SK-N-SH (cell line): Measurements from ENCODE around the gene SEC31B. TPM values are rescaled to one million over a fixed set of nuclear protein-coding genes. Genes with fewer than 3 reads are reported as not detected.

Experiments used
- CTCF ChIA-PET: fragments of 300-600, 350-600 bp; formaldehyde crosslinking; extraction: SDS; loops from one replicate; lab custom pipeline; 2021; lab: Yijun Ruan, JAX
- POLR2A ChIA-PET: fragments of 350-600 bp; sonication (Branson Sonifier 250); formaldehyde crosslinking; extraction: SDS; loops from one replicate; lab custom pipeline; 2020; ENCODE audit warnings: antibody characterized with exemption, inconsistent platforms; lab: Yijun Ruan, JAX
- DNase-seq: peaks from one replicate; pipeline ENCODE4 v3.0.0; 2012
- H2AFZ ChIP-seq: fragments of 200-600 bp; sonication (generic); 2 replicates; pipeline ENCODE4 v1.8.1; 2016; ENCODE audit warnings: antibody characterized with exemption, mild to moderate bottlenecking, low read depth
- H3F3A ChIP-seq: fragments of 200-600 bp; sonication (generic); replicated peaks from 2 replicates; pipeline ENCODE3; 2016; ENCODE audit warnings: antibody characterized with exemption, mild to moderate bottlenecking; ENCODE audit not compliant: insufficient read depth
- H3K27ac ChIP-seq, 2 experiments: fragments of 200-500 bp in 1 of 2; fragments of 200-600 bp in 1 of 2; sonication (Bioruptor generic) in 1 of 2; sonication (generic), shearing (Covaris generic) in 1 of 2; 2 replicates each; pipeline versions ENCODE4 v1.5.1 to v1.6.1; 2014 to 2016; ENCODE audit warnings: low read depth in 2 of 2, inconsistent platforms in 1 of 2, low read length in 1 of 2, mild to moderate bottlenecking in 1 of 2, mixed read lengths in 1 of 2
- H3K27me3 ChIP-seq: fragments of 200-600 bp; sonication (generic), shearing (Covaris generic); 2 replicates; pipeline ENCODE4 v1.6.1; 2016; ENCODE audit warnings: mixed run types; ENCODE audit not compliant: insufficient read depth
- H3K36me3 ChIP-seq, 2 experiments: fragments of 200-500 bp in 1 of 2; fragments of 200-600 bp in 1 of 2; sonication (Bioruptor generic) in 1 of 2; sonication (generic) in 1 of 2; replicated peaks in 1 of 2; 2 replicates each; pipeline versions ENCODE3 to v1.5.1; 2014 to 2016; ENCODE audit warnings: low read length in 1 of 2, mild to moderate bottlenecking in 1 of 2; ENCODE audit not compliant: insufficient read depth in 2 of 2, control insufficient read depth in 1 of 2
- H3K4me1 ChIP-seq, 2 experiments: fragments of 200-500 bp in 1 of 2; fragments of 200-600 bp in 1 of 2; sonication (Bioruptor generic) in 1 of 2; sonication (generic), shearing (Covaris generic) in 1 of 2; 2 replicates each; pipeline versions ENCODE4 v1.5.1 to v1.6.1; 2014 to 2016; ENCODE audit warnings: low read depth in 1 of 2, low read length in 1 of 2, mixed run types in 1 of 2; ENCODE audit not compliant: insufficient read depth in 2 of 2, control insufficient read depth in 1 of 2
- H3K4me2 ChIP-seq: fragments of 200-600 bp; sonication (generic), shearing (Covaris generic); 2 replicates; pipeline ENCODE4 v1.6.1; 2017; ENCODE audit warnings: mixed run types
- H3K4me3 ChIP-seq, 2 experiments: fragments of 200-500 bp in 1 of 2; fragments of 200-600 bp in 1 of 2; sonication (Bioruptor generic) in 1 of 2; sonication (generic), shearing (Covaris generic) in 1 of 2; 2 replicates each; pipeline versions ENCODE4 v1.5.1 to v1.8.1; 2014 to 2016; ENCODE audit warnings: low read depth in 2 of 2, inconsistent platforms in 1 of 2, low read length in 1 of 2, mild to moderate bottlenecking in 1 of 2, mixed read lengths in 1 of 2, moderate library complexity in 1 of 2
- H3K79me2 ChIP-seq: fragments of 200-600 bp; sonication (generic); 2 replicates; pipeline ENCODE4 v1.8.1; 2017; ENCODE audit warnings: mild to moderate bottlenecking; ENCODE audit not compliant: insufficient read depth
- H3K9ac ChIP-seq: fragments of 200-600 bp; sonication (generic); 2 replicates; pipeline ENCODE4 v1.6.1; 2017; ENCODE audit warnings: mixed run types
- H3K9me2 ChIP-seq: fragments of 200-600 bp; sonication (generic); 2 replicates; pipeline ENCODE4 v1.6.1; 2017; ENCODE audit warnings: mixed run types
- H3K9me3 ChIP-seq: fragments of 200-600 bp; sonication (generic); 2 replicates; pipeline ENCODE4 v1.6.1; 2017; ENCODE audit warnings: mixed run types, mild to moderate bottlenecking, moderate library complexity
- H4K20me1 ChIP-seq: fragments of 200-600 bp; sonication (generic); 2 replicates; pipeline ENCODE4 v1.6.1; 2017; ENCODE audit warnings: mild to moderate bottlenecking, mixed run types; ENCODE audit not compliant: insufficient read depth
- ELF1 ChIP-seq: IDR thresholded peaks from 2 replicates; pipeline ENCODE4 v1.4.0; 2012
- EP300 ChIP-seq, 2 experiments: IDR thresholded peaks; 2 replicates each; pipeline versions ENCODE4 v1.4.0 to v1.6.1; 2012; ENCODE audit warnings: borderline replicate concordance in 1 of 2, low read depth in 1 of 2, low read length in 1 of 2
- FOSL2 ChIP-seq: IDR thresholded peaks from 2 replicates; pipeline ENCODE4 v1.4.0; 2012; ENCODE audit warnings: low read depth, mild to moderate bottlenecking, moderate library complexity, borderline replicate concordance
- GABPA ChIP-seq: IDR thresholded peaks from 2 replicates; pipeline ENCODE4 v1.4.0; 2012; ENCODE audit warnings: low read depth, mild to moderate bottlenecking
- GATA2 ChIP-seq: sonication (generic); formaldehyde crosslinking; IDR thresholded peaks from 2 replicates; pipeline ENCODE4 v1.5.0; 2020; ENCODE audit warnings: mild to moderate bottlenecking, missing genetic modification reagents
- MEF2A ChIP-seq: IDR thresholded peaks from 2 replicates; pipeline ENCODE4 v1.4.0; 2012; ENCODE audit warnings: low read depth, borderline replicate concordance
- NFIC ChIP-seq: IDR thresholded peaks from 2 replicates; pipeline ENCODE4 v1.4.0; 2012; ENCODE audit warnings: borderline replicate concordance
- POLR2AphosphoS5 ChIP-seq: IDR thresholded peaks from 2 replicates; pipeline ENCODE4 v1.6.1; 2012; ENCODE audit warnings: low read depth, low read length
- RCOR1 ChIP-seq: fragments of 150-350 bp; IDR thresholded peaks from 2 replicates; pipeline ENCODE4 v1.6.1; 2017; ENCODE audit warnings: antibody characterized with exemption, low read length
- SIN3A ChIP-seq: IDR thresholded peaks from 2 replicates; pipeline ENCODE4 v1.6.1; 2012; ENCODE audit warnings: low read depth, mild to moderate bottlenecking, low read length, moderate library complexity, borderline replicate concordance
- SMC3 ChIP-seq: IDR thresholded peaks from 2 replicates; pipeline ENCODE4 v1.6.1; 2012; ENCODE audit warnings: low read depth, low read length, improper control_type of control experiment
- TCF12 ChIP-seq: IDR thresholded peaks from 2 replicates; pipeline ENCODE4 v1.4.0; 2012
- USF1 ChIP-seq: IDR thresholded peaks from 2 replicates; pipeline ENCODE4 v1.4.0; 2012; ENCODE audit warnings: low read depth, borderline replicate concordance
- USF2 ChIP-seq: fragments of 150-350 bp; IDR thresholded peaks from 2 replicates; pipeline ENCODE4 v1.6.1; 2017; ENCODE audit warnings: antibody characterized with exemption, low read length, low read depth, borderline replicate concordance
- YY1 ChIP-seq: IDR thresholded peaks from 2 replicates; pipeline ENCODE4 v1.4.0; 2012; ENCODE audit warnings: low read depth, mild to moderate bottlenecking
- polyA plus RNA-seq, 3 experiments: library from polyadenylated mRNA; depleted of rRNA; stranded (reverse); fragments of >200 nt; gene quantifications; 2 replicates each; pipeline ENCODE4 v1.2.3, GENCODE V29; 2012
- TF ChIP-seq, protein P1 (sequence below): fragments of 200-600 bp; sonication (generic); IDR thresholded peaks from 2 replicates; pipeline ENCODE4 v1.6.1; 2017; ENCODE audit warnings: antibody characterized with exemption, mild to moderate bottlenecking, moderate library complexity
- TF ChIP-seq, protein P2 (sequence below): IDR thresholded peaks from 2 replicates; pipeline ENCODE4 v1.4.0; 2012; ENCODE audit warnings: low read depth
- TF ChIP-seq, protein P3 (sequence below): IDR thresholded peaks from 2 replicates; pipeline ENCODE4 v1.4.0; 2012; ENCODE audit warnings: low read depth, borderline replicate concordance

Gene SEC31B
- polyA plus RNA-seq, 1 of the 3 experiments (the other 2 are of a cell fraction) = 8.8 TPM

DNA sequence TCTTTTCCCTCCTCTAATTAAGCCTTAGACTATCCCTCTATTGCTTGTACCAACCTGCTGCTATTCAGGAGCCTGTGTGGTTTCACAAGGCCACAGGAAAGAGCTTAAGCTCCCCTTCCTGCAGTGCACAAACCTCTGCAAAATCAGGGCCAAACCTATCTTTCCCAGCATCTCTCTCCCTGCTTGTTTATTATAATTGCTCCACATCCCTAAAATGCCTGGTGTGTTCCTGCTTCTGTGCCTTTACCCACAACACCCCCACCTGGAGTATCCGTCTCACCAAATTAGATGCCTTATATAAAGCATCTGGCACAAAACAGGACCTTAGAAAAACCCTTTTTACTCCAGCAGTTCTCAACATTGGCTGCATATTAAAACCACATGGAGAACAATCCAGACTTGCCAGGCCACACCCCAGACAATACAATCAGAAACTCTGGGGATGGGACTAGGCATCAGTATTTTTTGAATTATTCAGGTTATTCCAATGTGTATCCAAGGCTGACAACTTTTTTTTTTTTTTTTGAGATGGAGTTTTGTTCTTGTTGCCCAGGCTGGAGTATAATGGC, 16.7 kb downstream of the SEC31B start (continued):
- TF ChIP-seq, protein P1, sequence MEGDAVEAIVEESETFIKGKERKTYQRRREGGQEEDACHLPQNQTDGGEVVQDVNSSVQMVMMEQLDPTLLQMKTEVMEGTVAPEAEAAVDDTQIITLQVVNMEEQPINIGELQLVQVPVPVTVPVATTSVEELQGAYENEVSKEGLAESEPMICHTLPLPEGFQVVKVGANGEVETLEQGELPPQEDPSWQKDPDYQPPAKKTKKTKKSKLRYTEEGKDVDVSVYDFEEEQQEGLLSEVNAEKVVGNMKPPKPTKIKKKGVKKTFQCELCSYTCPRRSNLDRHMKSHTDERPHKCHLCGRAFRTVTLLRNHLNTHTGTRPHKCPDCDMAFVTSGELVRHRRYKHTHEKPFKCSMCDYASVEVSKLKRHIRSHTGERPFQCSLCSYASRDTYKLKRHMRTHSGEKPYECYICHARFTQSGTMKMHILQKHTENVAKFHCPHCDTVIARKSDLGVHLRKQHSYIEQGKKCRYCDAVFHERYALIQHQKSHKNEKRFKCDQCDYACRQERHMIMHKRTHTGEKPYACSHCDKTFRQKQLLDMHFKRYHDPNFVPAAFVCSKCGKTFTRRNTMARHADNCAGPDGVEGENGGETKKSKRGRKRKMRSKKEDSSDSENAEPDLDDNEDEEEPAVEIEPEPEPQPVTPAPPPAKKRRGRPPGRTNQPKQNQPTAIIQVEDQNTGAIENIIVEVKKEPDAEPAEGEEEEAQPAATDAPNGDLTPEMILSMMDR = no peak
- TF ChIP-seq YY1 = no peak
- TF ChIP-seq USF2 = no peak
- peak; percentile 17; the same call in 1 of the 2 replicates for TF ChIP-seq TCF12
- peak; percentile 50; the same call in 1 of the 2 replicates for TF ChIP-seq GATA2
- TF ChIP-seq, protein P2, sequence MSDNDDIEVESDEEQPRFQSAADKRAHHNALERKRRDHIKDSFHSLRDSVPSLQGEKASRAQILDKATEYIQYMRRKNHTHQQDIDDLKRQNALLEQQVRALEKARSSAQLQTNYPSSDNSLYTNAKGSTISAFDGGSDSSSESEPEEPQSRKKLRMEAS = no peak

DNA sequence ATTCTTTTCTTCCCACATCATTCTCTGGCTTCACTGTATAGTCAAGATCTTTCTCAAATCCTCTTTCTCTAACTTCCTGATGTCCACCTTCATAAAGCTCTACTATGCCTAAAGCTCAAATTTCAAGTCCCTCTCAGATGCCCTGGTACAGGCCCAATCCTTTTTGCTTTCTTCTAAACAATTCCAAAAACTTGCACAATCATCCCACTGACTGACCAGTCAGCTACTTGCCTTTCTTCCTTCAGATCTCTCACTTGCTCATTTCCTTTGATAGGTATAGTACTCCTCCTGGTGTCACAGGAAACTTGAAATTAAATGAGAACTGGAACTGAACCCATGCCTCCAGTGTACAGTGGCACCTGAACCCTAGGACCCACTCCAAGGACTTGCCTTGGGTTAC, 18.2 kb downstream of the SEC31B start:
- Histone ChIP-seq H3K36me3 (peaks cover 0 to 12% of the 10 kb centered on the region in 2 experiments), H3K4me3 (no peak overlapping the region), H3K9me2 (no peaks in the 10 kb centered on the region), H3K79me2 (no peaks in the 10 kb centered on the region), H3K9ac (no peak overlapping the region), H4K20me1 (no peaks in the 10 kb centered on the region), H3K4me2 (no peak overlapping the region)
- CTCF ChIA-PET = interaction anchor here (9.2 to 14.7 kb wide), 3 partner anchors 16 to 69 kb away, joined by 66 to 158 read pairs (median 150); partner anchors contain the start of gene SEC31B
- DNase-seq = no peak
- TF ChIP-seq SIN3A = no peak
- TF ChIP-seq SMC3 = no peak
- TF ChIP-seq MEF2A = no peak
- no peak for TF ChIP-seq EP300 (IDR thresholded peaks at IDR 0.05; ENCODE audit: borderline replicate concordance in 1 of 2, low read depth in 1 of 2, low read length in 1 of 2)
- TF ChIP-seq ELF1 = no peak
- TF ChIP-seq USF1 = no peak
- TF ChIP-seq, protein P2 = no peak
- no peak for TF ChIP-seq POLR2AphosphoS5
- no peak for TF ChIP-seq GATA2
- TF ChIP-seq RCOR1 = no peak
- TF ChIP-seq USF2 = no peak
- TF ChIP-seq NFIC = no peak
- no peak for TF ChIP-seq GABPA
- no peak for TF ChIP-seq FOSL2
- TF ChIP-seq, protein P3, sequence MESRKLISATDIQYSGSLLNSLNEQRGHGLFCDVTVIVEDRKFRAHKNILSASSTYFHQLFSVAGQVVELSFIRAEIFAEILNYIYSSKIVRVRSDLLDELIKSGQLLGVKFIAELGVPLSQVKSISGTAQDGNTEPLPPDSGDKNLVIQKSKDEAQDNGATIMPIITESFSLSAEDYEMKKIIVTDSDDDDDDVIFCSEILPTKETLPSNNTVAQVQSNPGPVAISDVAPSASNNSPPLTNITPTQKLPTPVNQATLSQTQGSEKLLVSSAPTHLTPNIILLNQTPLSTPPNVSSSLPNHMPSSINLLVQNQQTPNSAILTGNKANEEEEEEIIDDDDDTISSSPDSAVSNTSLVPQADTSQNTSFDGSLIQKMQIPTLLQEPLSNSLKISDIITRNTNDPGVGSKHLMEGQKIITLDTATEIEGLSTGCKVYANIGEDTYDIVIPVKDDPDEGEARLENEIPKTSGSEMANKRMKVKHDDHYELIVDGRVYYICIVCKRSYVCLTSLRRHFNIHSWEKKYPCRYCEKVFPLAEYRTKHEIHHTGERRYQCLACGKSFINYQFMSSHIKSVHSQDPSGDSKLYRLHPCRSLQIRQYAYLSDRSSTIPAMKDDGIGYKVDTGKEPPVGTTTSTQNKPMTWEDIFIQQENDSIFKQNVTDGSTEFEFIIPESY = no peak
- TF ChIP-seq, all 33 proteins: peak for 0
- H3K27me3 ChIP-seq = no peaks in the 10 kb centered on the region
- H3K4me1 ChIP-seq = peaks cover 0 to 16% of the 10 kb centered on the region in 2 experiments; a peak in 2 of 4 replicates
- no peak overlapping the region for H2AFZ ChIP-seq
- no peaks in the 10 kb centered on the region for H3K9me3 ChIP-seq
- POLR2A ChIA-PET = no interaction called here
- no peaks in the 10 kb centered on the region for H3F3A ChIP-seq
- H3K27ac ChIP-seq = no peak overlapping the region
